Sigmoid colon (tissue), 7 donors: Measurements from ENCODE around the gene ASTL. TPM values are rescaled to one million over a fixed set of nuclear protein-coding genes. Genes with fewer than 3 reads are reported as not detected.

Experiments
- DNase-seq: peaks from one replicate; pipeline ENCODE4 v3.0.0-alpha.2; 2019
- H3K27ac ChIP-seq, 4 donors: fragments of 200-600 bp; sonication (generic); one replicate each; pipeline ENCODE4 v1.5.1; 2016 to 2019; ENCODE audit warnings: mild to moderate bottlenecking in 1 of 4
- H3K27me3 ChIP-seq, 3 donors: fragments of 200-600 bp; sonication (generic); one replicate each; pipeline ENCODE4 v1.5.1; 2019; ENCODE audit warnings: mild to moderate bottlenecking in 1 of 3
- H3K36me3 ChIP-seq, 4 donors: fragments of 200-600 bp; sonication (generic); one replicate each; pipeline ENCODE4 v1.5.1; 2016 to 2019
- H3K4me1 ChIP-seq, 4 donors: fragments of 200-600 bp; sonication (generic); one replicate each; pipeline ENCODE4 v1.5.1; 2017 to 2019
- H3K4me3 ChIP-seq, 4 donors: fragments of 200-600 bp; sonication (generic); one replicate each; pipeline ENCODE4 v1.5.1; 2017 to 2019; ENCODE audit warnings: mild to moderate bottlenecking in 2 of 4, moderate library complexity in 1 of 4
- H3K9me3 ChIP-seq, 4 donors: fragments of 200-600 bp in 3 of 4; sonication (generic) in 3 of 4; one replicate each; pipeline versions ENCODE4 v1.5.1 to v1.6.1; 2013 to 2019
- EP300 ChIP-seq, 4 donors: sonication (generic); formaldehyde crosslinking; IDR thresholded peaks; one replicate each; pipeline ENCODE4 v1.6.1; 2017; ENCODE audit warnings: antibody characterized with exemption in 4 of 4
- POLR2A ChIP-seq, 2 donors: fragments of 450-650 bp; IDR thresholded peaks; one replicate each; pipeline ENCODE4 v1.6.1; 2016; ENCODE audit warnings: antibody characterized with exemption in 2 of 2, mild to moderate bottlenecking in 2 of 2, moderate library complexity in 2 of 2
- POLR2AphosphoS5 ChIP-seq, 4 donors: sonication (generic); formaldehyde crosslinking; IDR thresholded peaks; one replicate each; pipeline ENCODE4 v1.6.1; 2017; ENCODE audit warnings: antibody characterized with exemption in 4 of 4
- WGBS, 2 donors: extraction: QIAGEN DNeasy Blood & Tissue Kit; methylation state at CpG; one replicate each; pipeline ENCODE4 v1.1.7; 2013; 5-methylcytosine and 5-hydroxymethylcytosine counted together
- intact Hi-C: fragments of 100-400 bp; cut with DNase I; formaldehyde crosslinking; loops from one replicate; pipeline ENCODE4 v1.15.1; 2023
- polyA plus RNA-seq, 3 donors: library from polyadenylated mRNA; stranded (reverse); fragments of 200-250 nt; gene quantifications; one replicate each; pipeline ENCODE4 v1.2.3, GENCODE V29; 2013
- total RNA-seq, 4 donors: library from RNA; depleted of rRNA; stranded (reverse); fragments of >200 nt; gene quantifications; one replicate each; pipeline ENCODE4 v1.1.0, GENCODE V29; 2016
- TF ChIP-seq, protein P1 (sequence below), 4 experiments: fragments of 450-650 bp in 3 of 4; fragments of 200-600 bp in 1 of 4; IDR thresholded peaks; one replicate each; pipeline ENCODE4 v1.5.1; 2016 to 2019; ENCODE audit warnings: antibody characterized with exemption in 4 of 4, mild to moderate bottlenecking in 3 of 4, moderate library complexity in 2 of 4
- donor health status: healthy with polysubstance abuse.
- donor health status: Bipolar disorder and iron deficiency.
- donor health status: healthy.

ASTL gene
- total and polyA plus RNA-seq, 7 donors: 0.36 TPM; not detected in 6

DNA sequence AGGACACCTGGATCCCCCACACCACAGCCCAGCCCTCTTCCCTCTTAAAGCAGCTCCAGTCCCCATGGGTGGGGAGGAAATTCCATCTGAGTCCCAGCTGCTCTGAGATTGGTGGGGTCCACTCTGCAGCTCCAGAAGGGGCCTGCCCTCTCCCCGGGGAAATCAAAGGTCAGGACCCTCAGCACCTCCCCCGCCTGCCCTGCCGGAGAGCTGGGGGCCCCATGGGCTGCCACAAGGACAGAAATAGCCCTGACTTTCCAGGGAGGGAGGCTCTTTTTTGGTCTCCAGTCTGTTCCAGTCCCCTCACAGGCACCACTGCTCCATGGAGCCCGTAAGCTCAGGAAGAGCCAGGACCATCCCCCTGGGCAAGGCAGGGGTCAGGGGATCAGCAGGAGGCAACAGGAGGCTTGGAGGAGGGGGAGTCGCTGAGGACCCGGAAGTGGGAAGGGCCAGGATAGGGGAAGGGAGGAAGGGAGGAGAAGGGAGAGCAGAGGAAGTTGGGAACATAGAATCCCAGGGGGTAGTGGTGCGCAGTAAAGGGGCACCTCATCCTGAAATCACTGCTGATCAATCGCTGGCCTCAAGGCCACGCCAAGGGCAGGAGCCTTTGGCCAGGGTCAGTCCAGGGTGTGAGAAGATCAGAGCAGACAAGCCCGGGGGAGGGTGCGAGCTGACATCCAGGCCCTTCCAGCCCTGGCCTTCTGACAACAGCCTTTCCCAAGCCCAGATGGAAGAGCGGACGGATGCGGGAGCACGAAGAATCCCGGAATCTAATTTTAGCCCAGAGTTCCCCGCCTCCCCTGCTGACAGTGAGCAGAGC is 29.6 kb downstream of the ASTL start:
- peak overlapping the region in 2 of 4 donors; percentile 17 to 26 for H3K27ac ChIP-seq
- H3K36me3 ChIP-seq: no peaks in the 10 kb centered on the region
- H3K27me3 ChIP-seq: peaks cover 0 to 5% (median 0%) of the 10 kb centered on the region in 3 donors
- H3K9me3 ChIP-seq: peaks cover 0 to 18% (median 7%) of the 10 kb centered on the region in 4 donors
- TF ChIP-seq, protein P1, sequence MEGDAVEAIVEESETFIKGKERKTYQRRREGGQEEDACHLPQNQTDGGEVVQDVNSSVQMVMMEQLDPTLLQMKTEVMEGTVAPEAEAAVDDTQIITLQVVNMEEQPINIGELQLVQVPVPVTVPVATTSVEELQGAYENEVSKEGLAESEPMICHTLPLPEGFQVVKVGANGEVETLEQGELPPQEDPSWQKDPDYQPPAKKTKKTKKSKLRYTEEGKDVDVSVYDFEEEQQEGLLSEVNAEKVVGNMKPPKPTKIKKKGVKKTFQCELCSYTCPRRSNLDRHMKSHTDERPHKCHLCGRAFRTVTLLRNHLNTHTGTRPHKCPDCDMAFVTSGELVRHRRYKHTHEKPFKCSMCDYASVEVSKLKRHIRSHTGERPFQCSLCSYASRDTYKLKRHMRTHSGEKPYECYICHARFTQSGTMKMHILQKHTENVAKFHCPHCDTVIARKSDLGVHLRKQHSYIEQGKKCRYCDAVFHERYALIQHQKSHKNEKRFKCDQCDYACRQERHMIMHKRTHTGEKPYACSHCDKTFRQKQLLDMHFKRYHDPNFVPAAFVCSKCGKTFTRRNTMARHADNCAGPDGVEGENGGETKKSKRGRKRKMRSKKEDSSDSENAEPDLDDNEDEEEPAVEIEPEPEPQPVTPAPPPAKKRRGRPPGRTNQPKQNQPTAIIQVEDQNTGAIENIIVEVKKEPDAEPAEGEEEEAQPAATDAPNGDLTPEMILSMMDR (IDR thresholded peaks at IDR 0.05): no peak
- TF ChIP-seq POLR2AphosphoS5 (IDR thresholded peaks at IDR 0.05): no peak
- no peak for TF ChIP-seq POLR2A (IDR thresholded peaks at IDR 0.05)
- TF ChIP-seq EP300 (IDR thresholded peaks at IDR 0.05): no peak
- 61 to 74% methylated on average over 17 of the region's 17 CpGs for WGBS, 2 donors
- intact Hi-C loops: no loop called here
- no peak overlapping the region for H3K4me3 ChIP-seq
- H3K4me1 ChIP-seq: peaks cover 0 to 11% (median 3%) of the 10 kb centered on the region in 4 donors
- DNase-seq: peak; percentile 63

- H3K36me3 ChIP-seq: no peaks in the 10 kb centered on the region
- H3K27me3 ChIP-seq: peaks cover 0 to 5% (median 0%) of the 10 kb centered on the region in 3 donors
- WGBS, 2 donors: 58 to 60% methylated on average over 5 of the region's 5 CpGs
- H3K4me3 ChIP-seq: no peak overlapping the region
- TF ChIP-seq EP300 (IDR thresholded peaks at IDR 0.05) (no peak), POLR2AphosphoS5 (IDR thresholded peaks at IDR 0.05) (no peak), POLR2A (IDR thresholded peaks at IDR 0.05) (no peak)
- TF ChIP-seq, protein P1 (IDR thresholded peaks at IDR 0.05): no peak
- DNase-seq: no peak
- peaks cover 0 to 11% (median 3%) of the 10 kb centered on the region in 4 donors for H3K4me1 ChIP-seq
- no peak overlapping the region for H3K27ac ChIP-seq
- H3K9me3 ChIP-seq: peaks cover 0 to 18% (median 7%) of the 10 kb centered on the region in 4 donors
- intact Hi-C loops: no loop called here
Observed at GRCh38 chr2:96108151-96108540, 30.2 kb downstream of the ASTL start.

DNA sequence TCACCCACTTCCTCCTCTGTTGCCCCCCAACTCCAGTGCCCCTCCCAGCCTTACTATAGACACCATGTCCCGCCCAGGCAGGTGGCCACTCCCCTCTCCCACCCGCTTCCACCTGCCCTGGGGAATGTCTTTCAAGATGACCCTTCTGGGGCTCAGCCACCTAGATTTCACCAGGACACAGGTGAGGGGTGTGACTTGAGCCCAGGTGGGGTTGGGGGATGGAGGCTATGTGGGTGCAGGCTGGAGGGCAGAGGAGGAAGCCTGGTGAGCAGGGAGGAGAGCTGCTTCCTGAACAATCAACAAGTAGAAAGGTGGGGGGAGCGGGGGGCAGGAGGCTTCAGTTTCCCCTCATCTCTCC is 30.6 kb downstream of the ASTL start:
- H3K9me3 ChIP-seq: peaks cover 0 to 18% (median 7%) of the 10 kb centered on the region in 4 donors

GRCh38 chr2:96106991-96107707 is 31.2 kb downstream of the ASTL start:
- Histone ChIP-seq H3K27ac (no peak overlapping the region), H3K4me3 (no peak overlapping the region), H3K9me3 (peaks cover 0 to 18% (median 7%) of the 10 kb centered on the region in 4 donors), H3K36me3 (no peaks in the 10 kb centered on the region), H3K4me1 (peaks cover 0 to 11% (median 3%) of the 10 kb centered on the region in 4 donors), H3K27me3 (peaks cover 0 to 5% (median 0%) of the 10 kb centered on the region in 3 donors)
- TF ChIP-seq POLR2A (IDR thresholded peaks at IDR 0.05) (no peak), EP300 (IDR thresholded peaks at IDR 0.05) (no peak), POLR2AphosphoS5 (IDR thresholded peaks at IDR 0.05) (no peak)
- TF ChIP-seq, protein P1 (IDR thresholded peaks at IDR 0.05): no peak
- 58 to 81% methylated on average over 9 of the region's 9 CpGs for WGBS, 2 donors
- DNase-seq: peak; percentile 33
- intact Hi-C loops: no loop called here

More for the DNA sequence above, 30.6 kb downstream of the ASTL start:
- Histone ChIP-seq H3K27me3 (peaks cover 0 to 5% (median 0%) of the 10 kb centered on the region in 3 donors), H3K27ac (no peak overlapping the region), H3K4me1 (peaks cover 0 to 11% (median 3%) of the 10 kb centered on the region in 4 donors), H3K36me3 (no peaks in the 10 kb centered on the region), H3K4me3 (no peak overlapping the region)
- WGBS, 2 donors: 59 to 74% methylated on average over 3 of the region's 3 CpGs
- TF ChIP-seq EP300 (IDR thresholded peaks at IDR 0.05): no peak
- TF ChIP-seq POLR2A (IDR thresholded peaks at IDR 0.05): no peak
- TF ChIP-seq, protein P1 (IDR thresholded peaks at IDR 0.05): no peak
- no peak for TF ChIP-seq POLR2AphosphoS5 (IDR thresholded peaks at IDR 0.05)
- peak; percentile 56 for DNase-seq
- intact Hi-C loops: no loop called here
